Measurements from ENCODE around the gene PAX8. TPM values are rescaled to one million over a fixed set of nuclear protein-coding genes. Genes with fewer than 3 reads are reported as not detected.

Gene PAX8
- total and polyA plus RNA-seq, 2 donors = 0.19 to 0.41 TPM

GRCh38 chr2:113260991-113261390 lies 17.7 kb downstream of the PAX8 start:
- H3K27me3 ChIP-seq (ENCODE audit: control insufficient read depth in 2 of 2, insufficient read depth in 1 of 2, low read length in 1 of 2) = no peaks in the 10 kb centered on the region
- H3K4me3 ChIP-seq (ENCODE audit: low read length in 2 of 2) = no peak overlapping the region
- no peak for DNase-seq (ENCODE audit: low read depth in 6 of 9, low spot score in 9 of 9)
- H3K27ac ChIP-seq (ENCODE audit: low read depth in 1 of 2, low read length in 1 of 2) = no peak overlapping the region
- H3K4me1 ChIP-seq (ENCODE audit: control insufficient read depth in 2 of 2, insufficient read depth in 2 of 2, low read length in 2 of 2) = peaks cover 0 to 5% of the 10 kb centered on the region in 2 donors
- peaks cover 0 to 2% of the 10 kb centered on the region in 2 donors for H3K36me3 ChIP-seq (ENCODE audit: control insufficient read depth in 2 of 2, insufficient read depth in 2 of 2, low read length in 1 of 2)
- 37% methylated on average over 6 of the region's 6 CpGs for WGBS
- no peaks in the 10 kb centered on the region for H3K9me3 ChIP-seq (ENCODE audit: control insufficient read depth in 2 of 2, insufficient read depth in 1 of 2, low read length in 1 of 2)

DNA sequence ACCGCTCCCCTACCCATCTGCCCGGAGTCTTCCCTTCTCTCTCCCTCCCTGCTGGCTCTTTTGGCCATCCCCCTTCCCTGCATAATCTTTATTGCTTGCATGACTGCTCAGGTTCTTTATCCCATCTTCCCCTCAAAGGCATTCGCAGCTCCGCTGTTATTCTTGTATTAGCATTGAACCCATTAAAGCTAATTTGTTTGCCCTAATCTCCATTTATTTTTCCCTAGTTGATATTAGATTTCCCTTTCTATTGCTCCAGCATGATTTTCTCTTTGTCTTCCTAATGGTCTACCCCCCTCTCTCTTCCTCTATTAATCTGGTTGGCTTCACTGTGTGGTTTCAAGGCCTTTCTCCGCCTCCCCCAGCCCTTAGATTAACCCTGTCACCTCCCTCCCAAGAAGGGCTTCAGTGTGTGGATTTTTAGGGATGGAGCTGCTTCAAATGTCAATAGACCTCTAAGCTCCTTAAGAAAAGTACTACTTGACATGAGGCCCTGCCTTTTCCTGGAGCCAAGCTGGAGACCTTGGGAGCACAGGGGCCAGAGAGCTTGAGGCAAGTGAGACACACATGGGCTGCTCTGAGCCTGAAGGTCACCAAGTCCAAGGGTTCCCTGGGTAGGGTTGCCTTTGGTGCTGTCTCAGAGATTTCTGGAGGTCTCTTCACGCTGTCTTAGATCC lies 20.1 kb downstream of the PAX8 start:
- H3K9me3 ChIP-seq (ENCODE audit: control insufficient read depth in 2 of 2, insufficient read depth in 1 of 2, low read length in 1 of 2) = no peaks in the 10 kb centered on the region
- peaks cover 0 to 11% of the 10 kb centered on the region in 2 donors for H3K4me1 ChIP-seq (ENCODE audit: control insufficient read depth in 2 of 2, insufficient read depth in 2 of 2, low read length in 2 of 2)
- no peak overlapping the region for H3K4me3 ChIP-seq (ENCODE audit: low read length in 2 of 2)
- no peak for DNase-seq (ENCODE audit: low read depth in 6 of 9, low spot score in 9 of 9)
- no peak overlapping the region for H3K27ac ChIP-seq (ENCODE audit: low read depth in 1 of 2, low read length in 1 of 2)
- H3K27me3 ChIP-seq (ENCODE audit: control insufficient read depth in 2 of 2, insufficient read depth in 1 of 2, low read length in 1 of 2) = no peaks in the 10 kb centered on the region
- H3K36me3 ChIP-seq (ENCODE audit: control insufficient read depth in 2 of 2, insufficient read depth in 2 of 2, low read length in 1 of 2) = no peaks in the 10 kb centered on the region
- WGBS = 88% methylated on average over 6 of the region's 6 CpGs

DNA sequence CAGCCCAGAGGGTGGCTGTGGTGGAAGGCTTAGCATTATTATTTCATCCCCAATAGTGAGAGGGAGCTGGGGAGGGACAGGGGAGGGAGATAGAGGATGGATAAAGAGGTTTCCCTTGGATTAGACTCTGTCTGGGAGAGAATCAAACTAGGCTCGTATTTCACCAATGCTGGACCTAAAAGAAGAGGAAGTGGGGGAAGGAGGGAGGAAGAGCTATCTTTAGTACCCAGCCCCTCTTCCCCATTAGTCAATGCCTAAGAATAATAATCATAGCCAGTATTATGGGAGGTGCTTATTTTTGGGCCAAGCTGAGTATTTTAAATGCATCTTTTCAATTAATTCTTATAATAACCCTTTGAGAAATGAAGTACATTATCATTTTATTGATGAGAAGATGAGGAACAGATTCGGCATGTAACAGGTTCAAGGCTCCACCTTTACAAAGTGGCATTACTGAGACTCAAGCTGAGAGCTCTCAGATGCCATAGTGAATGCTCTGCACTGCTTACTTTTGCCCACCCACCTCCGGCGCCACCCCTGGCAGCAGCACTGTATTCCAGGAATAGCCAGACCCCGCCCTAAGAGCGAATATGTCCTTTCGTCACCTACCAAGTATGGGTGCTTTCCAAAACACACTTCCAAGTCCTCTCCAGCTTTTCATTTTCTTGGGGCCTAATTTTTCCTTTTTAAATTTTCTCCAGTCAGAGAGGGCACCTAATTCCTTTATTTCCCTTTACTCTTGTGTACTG lies 21.0 kb downstream of the PAX8 start:
- H3K4me1 ChIP-seq (ENCODE audit: control insufficient read depth in 2 of 2, insufficient read depth in 2 of 2, low read length in 2 of 2) = peaks cover 3 to 14% of the 10 kb centered on the region in 2 donors
- no peaks in the 10 kb centered on the region for H3K9me3 ChIP-seq (ENCODE audit: control insufficient read depth in 2 of 2, insufficient read depth in 1 of 2, low read length in 1 of 2)
- no peak overlapping the region for H3K27ac ChIP-seq (ENCODE audit: low read depth in 1 of 2, low read length in 1 of 2)
- WGBS = 82% methylated on average over 7 of the region's 7 CpGs
- no peaks in the 10 kb centered on the region for H3K36me3 ChIP-seq (ENCODE audit: control insufficient read depth in 2 of 2, insufficient read depth in 2 of 2, low read length in 1 of 2)
- DNase-seq (ENCODE audit: low read depth in 6 of 9, low spot score in 9 of 9) = no peak
- no peaks in the 10 kb centered on the region for H3K27me3 ChIP-seq (ENCODE audit: control insufficient read depth in 2 of 2, insufficient read depth in 1 of 2, low read length in 1 of 2)
- H3K4me3 ChIP-seq (ENCODE audit: low read length in 2 of 2) = no peak overlapping the region

- Histone ChIP-seq H3K4me3 (ENCODE audit: low read length in 2 of 2) (no peak overlapping the region), H3K9me3 (ENCODE audit: control insufficient read depth in 2 of 2, insufficient read depth in 1 of 2, low read length in 1 of 2) (no peaks in the 10 kb centered on the region), H3K36me3 (ENCODE audit: control insufficient read depth in 2 of 2, insufficient read depth in 2 of 2, low read length in 1 of 2) (no peaks in the 10 kb centered on the region), H3K4me1 (ENCODE audit: control insufficient read depth in 2 of 2, insufficient read depth in 2 of 2, low read length in 2 of 2) (peaks cover 12 to 34% of the 10 kb centered on the region in 2 donors), H3K27me3 (ENCODE audit: control insufficient read depth in 2 of 2, insufficient read depth in 1 of 2, low read length in 1 of 2) (no peaks in the 10 kb centered on the region), H3K27ac (ENCODE audit: low read depth in 1 of 2, low read length in 1 of 2) (peak overlapping the region in 1 of 2 donors; percentile 13)
- WGBS = 74% methylated on average over 4 of the region's 4 CpGs
- DNase-seq (ENCODE audit: low read depth in 6 of 9, low spot score in 9 of 9) = peak in 1 of 9 donors; percentile 39
Measured at GRCh38 chr2:113255140-113256070, 23.3 kb downstream of the PAX8 start.

DNA sequence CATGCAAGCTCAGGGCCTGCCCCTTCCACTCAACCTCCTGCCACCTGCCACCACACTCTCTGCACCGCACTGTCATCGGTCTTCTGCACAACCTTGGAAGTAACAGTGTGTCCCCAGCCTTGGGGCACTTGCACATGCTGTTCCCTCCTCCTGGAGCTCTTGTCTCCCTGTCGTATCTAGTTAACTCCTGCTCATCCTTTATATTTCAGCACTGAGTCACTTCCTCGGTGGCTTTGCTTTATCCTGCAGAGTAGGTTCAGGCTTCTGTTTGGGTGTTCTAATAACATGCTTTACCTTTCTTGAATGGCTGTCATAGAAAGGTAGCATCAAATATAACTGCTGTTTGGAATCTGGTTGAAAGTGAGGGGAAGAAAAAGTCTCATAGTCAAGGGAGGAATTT lies 25.3 kb downstream of the PAX8 start:
- H3K4me1 ChIP-seq (ENCODE audit: control insufficient read depth in 2 of 2, insufficient read depth in 2 of 2, low read length in 2 of 2) = peaks cover 12 to 39% of the 10 kb centered on the region in 2 donors
- WGBS = 95% methylated on average over 4 of the region's 4 CpGs
- no peak overlapping the region for H3K27ac ChIP-seq (ENCODE audit: low read depth in 1 of 2, low read length in 1 of 2)
- H3K9me3 ChIP-seq (ENCODE audit: control insufficient read depth in 2 of 2, insufficient read depth in 1 of 2, low read length in 1 of 2) = no peaks in the 10 kb centered on the region
- H3K36me3 ChIP-seq (ENCODE audit: control insufficient read depth in 2 of 2, insufficient read depth in 2 of 2, low read length in 1 of 2) = no peaks in the 10 kb centered on the region
- H3K27me3 ChIP-seq (ENCODE audit: control insufficient read depth in 2 of 2, insufficient read depth in 1 of 2, low read length in 1 of 2) = no peaks in the 10 kb centered on the region
- no peak for DNase-seq (ENCODE audit: low read depth in 6 of 9, low spot score in 9 of 9)
- no peak overlapping the region for H3K4me3 ChIP-seq (ENCODE audit: low read length in 2 of 2)

DNA sequence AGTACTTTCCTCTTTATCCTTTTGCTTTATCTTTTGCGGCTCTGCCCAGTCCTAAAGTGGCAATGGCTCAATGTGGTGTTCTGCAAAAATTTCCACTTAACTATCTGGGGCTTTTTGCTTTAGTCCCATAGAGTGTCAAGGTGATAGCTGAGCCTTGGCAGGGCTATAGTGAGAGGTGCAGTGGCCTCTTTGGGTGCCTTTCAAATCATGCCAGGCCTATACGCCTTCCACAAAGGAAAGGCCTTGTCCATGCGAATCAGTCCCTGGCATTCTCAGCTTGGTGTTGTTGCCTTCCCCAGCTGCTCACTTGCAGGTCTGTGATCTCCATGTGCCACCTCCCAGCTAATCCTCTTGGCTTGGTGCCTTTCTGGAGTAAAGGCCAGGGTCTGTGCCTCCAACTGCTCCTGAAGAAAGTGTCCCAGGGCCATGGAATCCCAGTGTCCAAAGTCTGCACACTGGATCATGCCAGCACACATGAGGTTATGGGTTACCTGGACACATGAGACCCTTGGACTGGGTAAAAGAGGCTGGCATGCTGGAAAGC lies 26.6 kb downstream of the PAX8 start:
- WGBS = 98% methylated on average over 3 of the region's 3 CpGs
- no peaks in the 10 kb centered on the region for H3K36me3 ChIP-seq (ENCODE audit: control insufficient read depth in 2 of 2, insufficient read depth in 2 of 2, low read length in 1 of 2)
- H3K27me3 ChIP-seq (ENCODE audit: control insufficient read depth in 2 of 2, insufficient read depth in 1 of 2, low read length in 1 of 2) = no peaks in the 10 kb centered on the region
- H3K4me1 ChIP-seq (ENCODE audit: control insufficient read depth in 2 of 2, insufficient read depth in 2 of 2, low read length in 2 of 2) = peaks cover 12 to 36% of the 10 kb centered on the region in 2 donors
- peak overlapping the region; percentile 72 to 76 for H3K27ac ChIP-seq (ENCODE audit: low read depth in 1 of 2, low read length in 1 of 2)
- H3K9me3 ChIP-seq (ENCODE audit: control insufficient read depth in 2 of 2, insufficient read depth in 1 of 2, low read length in 1 of 2) = no peaks in the 10 kb centered on the region
- no peak overlapping the region for H3K4me3 ChIP-seq (ENCODE audit: low read length in 2 of 2)
- no peak for DNase-seq (ENCODE audit: low read depth in 6 of 9, low spot score in 9 of 9)

GRCh38 chr2:113251118-113251517 lies 27.6 kb downstream of the PAX8 start:
- WGBS = 13% methylated on average over 7 of the region's 7 CpGs
- peak in 5 of 9 donors; percentile 43 to 77 (median 45) for DNase-seq (ENCODE audit: low read depth in 6 of 9, low spot score in 9 of 9)
- Histone ChIP-seq H3K27ac (ENCODE audit: low read depth in 1 of 2, low read length in 1 of 2) (peak overlapping the region; percentile 68 to 72), H3K27me3 (ENCODE audit: control insufficient read depth in 2 of 2, insufficient read depth in 1 of 2, low read length in 1 of 2) (no peaks in the 10 kb centered on the region), H3K4me1 (ENCODE audit: control insufficient read depth in 2 of 2, insufficient read depth in 2 of 2, low read length in 2 of 2) (peaks cover 12 to 36% of the 10 kb centered on the region in 2 donors), H3K36me3 (ENCODE audit: control insufficient read depth in 2 of 2, insufficient read depth in 2 of 2, low read length in 1 of 2) (no peaks in the 10 kb centered on the region), H3K9me3 (ENCODE audit: control insufficient read depth in 2 of 2, insufficient read depth in 1 of 2, low read length in 1 of 2) (no peaks in the 10 kb centered on the region), H3K4me3 (ENCODE audit: low read length in 2 of 2) (no peak overlapping the region)

DNA sequence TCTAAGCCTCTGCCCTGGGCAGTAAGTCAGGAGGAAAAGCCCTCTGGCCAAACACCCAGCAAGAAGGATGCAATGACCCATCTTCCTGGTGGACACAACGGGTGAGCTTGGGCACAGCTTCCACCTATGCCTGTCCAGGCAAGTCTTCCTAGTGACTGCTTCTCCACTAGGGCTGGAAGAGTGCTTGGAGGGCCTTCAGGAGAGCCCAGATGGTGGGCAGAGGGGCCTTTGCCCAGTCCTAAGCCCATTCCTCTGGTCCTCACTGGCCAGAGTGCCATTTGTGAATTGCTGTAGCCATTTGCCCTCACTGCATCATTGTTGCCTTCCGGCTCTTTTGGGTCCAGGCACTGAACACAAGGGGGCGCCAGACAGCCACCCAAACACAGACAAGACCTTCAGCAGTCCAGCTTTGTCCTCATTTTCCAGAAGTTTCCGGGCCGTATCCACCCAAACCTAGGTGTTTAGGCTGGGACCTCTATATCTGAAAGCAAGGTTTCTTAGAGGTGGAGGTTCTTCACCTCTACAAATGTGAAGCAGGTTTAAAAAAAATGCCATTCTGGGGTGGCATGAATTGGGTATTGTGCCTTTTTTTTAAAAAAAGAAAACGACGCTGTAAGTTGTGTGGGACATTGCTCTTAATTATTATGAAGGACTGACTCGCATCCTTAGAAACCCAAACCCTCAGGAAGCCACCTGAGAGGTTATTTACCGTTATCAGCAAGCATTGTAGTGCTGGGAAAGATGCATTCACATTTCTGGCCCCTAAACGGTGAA lies 29.5 kb downstream of the PAX8 start:
- no peaks in the 10 kb centered on the region for H3K36me3 ChIP-seq (ENCODE audit: control insufficient read depth in 2 of 2, insufficient read depth in 2 of 2, low read length in 1 of 2)
- peak; percentile 36 to 80 (median 59) for DNase-seq (ENCODE audit: low read depth in 6 of 9, low spot score in 9 of 9)
- H3K4me1 ChIP-seq (ENCODE audit: control insufficient read depth in 2 of 2, insufficient read depth in 2 of 2, low read length in 2 of 2) = peaks cover 12 to 28% of the 10 kb centered on the region in 2 donors
- 47% methylated on average over 10 of the region's 10 CpGs for WGBS
- no peaks in the 10 kb centered on the region for H3K27me3 ChIP-seq (ENCODE audit: control insufficient read depth in 2 of 2, insufficient read depth in 1 of 2, low read length in 1 of 2)
- H3K27ac ChIP-seq (ENCODE audit: low read depth in 1 of 2, low read length in 1 of 2) = peak overlapping the region in 1 of 2 donors; percentile 38
- no peak overlapping the region for H3K4me3 ChIP-seq (ENCODE audit: low read length in 2 of 2)
- H3K9me3 ChIP-seq (ENCODE audit: control insufficient read depth in 2 of 2, insufficient read depth in 1 of 2, low read length in 1 of 2) = no peaks in the 10 kb centered on the region

All from thymus (tissue), 11 donors.